Keratinocyte (primary cell): ENCODE data around the gene AGPAT2. TPM values are rescaled to one million over a fixed set of nuclear protein-coding genes. Genes with fewer than 3 reads are reported as not detected.

Source experiments
- DNase-seq: peaks from one replicate; pipeline ENCODE4 v3.0.0-alpha.2; 2011; ENCODE audit warnings: low read depth, missing footprints, low spot score
- FAIRE-seq: peaks from 2 replicates; lab custom pipeline; 2011; peaks lifted over from hg19 to GRCh38; lab: Jason Lieb, UNC
- H2AFZ ChIP-seq: 2 replicates; pipeline ENCODE4 v1.6.0; 2012; ENCODE audit warnings: low read length, control low read depth, inconsistent platforms; ENCODE audit not compliant: control insufficient read depth
- H3K27ac ChIP-seq: 2 replicates; pipeline ENCODE4 v1.5.1; 2011; ENCODE audit warnings: low read length; ENCODE audit not compliant: control insufficient read depth, insufficient read depth
- H3K27me3 ChIP-seq: 3 replicates; pipeline ENCODE4 v1.6.0; 2011; ENCODE audit warnings: low read length; ENCODE audit not compliant: control insufficient read depth, insufficient read depth; ENCODE audit errors: extremely low read depth
- H3K36me3 ChIP-seq, 2 experiments: 2 replicates in 1 of 2; 3 replicates in 1 of 2; pipeline ENCODE4 v1.5.1; 2011; ENCODE audit warnings: low read length in 2 of 2, mild to moderate bottlenecking in 1 of 2; ENCODE audit not compliant: control insufficient read depth in 2 of 2, insufficient read depth in 2 of 2; ENCODE audit errors: extremely low read depth in 1 of 2
- H3K4me1 ChIP-seq: 3 replicates; pipeline ENCODE4 v1.5.1; 2011; ENCODE audit warnings: low read length; ENCODE audit not compliant: control insufficient read depth, insufficient read depth; ENCODE audit errors: extremely low read depth
- H3K4me2 ChIP-seq: 3 replicates; pipeline ENCODE4 v1.6.0; 2011; ENCODE audit warnings: low read depth, low read length; ENCODE audit not compliant: control insufficient read depth, insufficient read depth; ENCODE audit errors: extremely low read depth
- H3K4me3 ChIP-seq, 3 experiments: fragments of 200-600 bp in 1 of 3; sonication (generic) in 1 of 3; 2 replicates in 2 of 3; 3 replicates in 1 of 3; pipeline ENCODE4 v1.5.1; 2011 to 2016; ENCODE audit warnings: low read length in 3 of 3, mild to moderate bottlenecking in 3 of 3, control low read depth in 2 of 3, inconsistent platforms in 1 of 3, low read depth in 1 of 3, mixed read lengths in 1 of 3, mixed run types in 1 of 3, moderate library complexity in 1 of 3; ENCODE audit not compliant: control insufficient read depth in 2 of 3, insufficient read depth in 2 of 3; ENCODE audit errors: extremely low read depth in 1 of 3
- H3K79me2 ChIP-seq: 2 replicates; pipeline ENCODE4 v1.6.0; 2012; ENCODE audit warnings: low read length; ENCODE audit not compliant: control insufficient read depth, insufficient read depth
- H3K9ac ChIP-seq: 3 replicates; pipeline ENCODE4 v1.6.0; 2011; ENCODE audit warnings: low read length; ENCODE audit not compliant: control insufficient read depth, insufficient read depth; ENCODE audit errors: extremely low read depth
- H3K9me1 ChIP-seq: 3 replicates; pipeline ENCODE4 v1.6.0; 2011; ENCODE audit warnings: low read length; ENCODE audit not compliant: control insufficient read depth, insufficient read depth; ENCODE audit errors: extremely low read depth
- H3K9me3 ChIP-seq: 2 replicates; pipeline ENCODE4 v1.5.1; 2012; ENCODE audit warnings: low read depth, low read length; ENCODE audit not compliant: control insufficient read depth
- H4K20me1 ChIP-seq: 3 replicates; pipeline ENCODE4 v1.6.0; 2011; ENCODE audit warnings: low read length; ENCODE audit not compliant: control insufficient read depth, insufficient read depth; ENCODE audit errors: extremely low read depth
- CTCF ChIP-seq, 3 experiments: IDR thresholded peaks in 1 of 3; conservative IDR thresholded peaks in 1 of 3; optimal IDR thresholded peaks in 1 of 3; 2 replicates in 2 of 3; 3 replicates in 1 of 3; pipeline versions ENCODE3 to v1.5.1; 2011; ENCODE audit warnings: low read length in 3 of 3, mild to moderate bottlenecking in 3 of 3, moderate library complexity in 2 of 3, control low read depth in 1 of 3, inconsistent platforms in 1 of 3; ENCODE audit not compliant: insufficient read depth in 2 of 3; ENCODE audit errors: extremely low read depth in 1 of 3
- EZH2 ChIP-seq: IDR thresholded peaks from one replicate; pipeline ENCODE4 v1.6.1; 2012; ENCODE audit warnings: inconsistent platforms, mild to moderate bottlenecking, low read length, moderate library complexity
- dilution Hi-C: fragments of 300-500 bp; cut with MboI; formaldehyde crosslinking; loops from one replicate; pipeline ENCODE4 v1.7.0; 2020; ENCODE audit warnings: low sequenced_read_pairs; ENCODE audit not compliant: extremely low pct_ligation_motif_present
- polyA plus RNA-seq, 5 experiments: library from polyadenylated mRNA; depleted of rRNA in 3 of 5; stranded (reverse) in 3 of 5; stranded (forward) in 1 of 5; unstranded in 1 of 5; fragments of >200 nt; gene quantifications; 1 replicate in 1 of 5; 2 replicates in 3 of 5; 3 replicates in 1 of 5; pipeline versions ENCODE4 v1.2.1 to v1.2.3, GENCODE V29; 2011 to 2012; ENCODE audit warnings: missing spikeins in 2 of 5, low read depth in 1 of 5, low replicate concordance in 1 of 5

The AGPAT2 gene
- polyA plus RNA-seq, 1 donor (not counting 4 experiments of a cell fraction or from before 2014, with no cell fraction given), result 26.5 TPM

GRCh38 chr9:136693135-136693489 is 5.9 kb upstream of the AGPAT2 start:
- dilution Hi-C loops, result no loop called here
- Histone ChIP-seq H3K36me3 (no peaks in the 10 kb centered on the region), H3K27me3 (peaks cover 14% of the 10 kb centered on the region), H3K4me3 (no peak overlapping the region), H2AFZ (no peak overlapping the region), H3K9ac (no peak overlapping the region), H3K9me1 (no peaks in the 10 kb centered on the region), H3K9me3 (no peaks in the 10 kb centered on the region), H4K20me1 (peaks cover 5% of the 10 kb centered on the region), H3K4me1 (peaks cover 17% of the 10 kb centered on the region), H3K4me2 (peak overlapping the region; percentile 54), H3K27ac (no peak overlapping the region), H3K79me2 (no peaks in the 10 kb centered on the region)
- TF ChIP-seq CTCF (optimal IDR thresholded peaks at IDR 0.05 in 1 of 3, IDR thresholded peaks at IDR 0.05 in 1 of 3, conservative IDR thresholded peaks at IDR 0.05 in 1 of 3; ENCODE audit: extremely low read depth in 1 of 3, insufficient read depth in 2 of 3, low read length in 3 of 3), result no peak
- no peak for TF ChIP-seq EZH2
- FAIRE-seq, result peak; percentile 60
- DNase-seq, result no peak

DNA sequence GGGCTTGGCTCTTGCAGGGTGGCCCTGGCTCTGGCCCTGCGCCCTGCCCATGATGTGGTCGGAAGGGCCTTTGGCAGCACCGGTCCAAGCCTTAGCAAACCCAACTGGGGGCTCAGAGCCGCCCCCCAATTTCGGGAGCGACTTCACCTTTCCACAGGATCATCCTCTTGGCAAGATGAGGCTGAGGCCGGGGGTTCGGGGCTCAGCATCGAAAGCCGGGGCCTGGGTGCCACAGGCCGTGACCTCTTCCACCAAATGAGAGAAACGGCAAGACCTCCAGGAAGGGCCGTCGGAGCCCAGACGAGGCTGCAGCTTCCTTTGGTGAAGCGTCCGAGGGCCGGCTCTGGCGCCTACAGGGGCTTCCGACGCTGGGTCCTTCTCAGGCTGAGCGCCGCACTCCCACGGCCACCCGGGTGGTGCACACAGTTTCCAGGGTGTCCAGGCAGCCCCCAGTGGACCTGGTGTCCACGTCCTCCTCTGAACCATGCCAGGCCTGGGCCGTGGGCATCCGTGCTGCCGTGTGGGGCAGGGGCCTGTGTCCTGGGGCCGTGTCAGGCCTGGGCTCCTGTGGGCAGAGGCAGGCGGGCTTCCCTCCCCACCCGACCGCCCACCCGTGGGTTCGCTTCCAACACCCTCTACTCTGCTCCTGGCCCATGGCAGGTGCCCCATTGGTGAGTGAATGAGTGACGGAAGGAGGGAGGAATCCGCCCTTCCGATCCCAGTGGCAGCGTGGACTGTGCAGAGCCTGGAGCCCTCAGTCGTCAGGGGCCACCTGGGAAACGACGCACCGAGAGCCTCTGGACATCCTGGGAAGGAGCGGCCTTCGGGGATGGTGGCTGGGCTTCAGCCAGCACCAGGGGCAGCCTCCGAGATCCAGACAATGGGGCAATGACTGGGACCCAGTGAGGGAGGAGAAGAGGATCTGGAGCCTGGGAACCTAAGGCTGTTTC is 5.2 kb upstream of the AGPAT2 start:
- no peak for TF ChIP-seq CTCF (optimal IDR thresholded peaks at IDR 0.05 in 1 of 3, IDR thresholded peaks at IDR 0.05 in 1 of 3, conservative IDR thresholded peaks at IDR 0.05 in 1 of 3; ENCODE audit: extremely low read depth in 1 of 3, insufficient read depth in 2 of 3, low read length in 3 of 3)
- TF ChIP-seq EZH2, result no peak
- Histone ChIP-seq H3K9me1 (no peaks in the 10 kb centered on the region), H3K79me2 (no peaks in the 10 kb centered on the region), H2AFZ (no peak overlapping the region), H3K4me3 (no peak overlapping the region), H3K27me3 (peaks cover 14% of the 10 kb centered on the region), H3K9me3 (no peaks in the 10 kb centered on the region), H3K4me1 (peaks cover 17% of the 10 kb centered on the region), H3K36me3 (no peaks in the 10 kb centered on the region), H3K9ac (no peak overlapping the region), H4K20me1 (peaks cover 5% of the 10 kb centered on the region), H3K4me2 (no peak overlapping the region), H3K27ac (no peak overlapping the region)
- dilution Hi-C loops, result no loop called here
- FAIRE-seq (no peak), DNase-seq (no peak)
